K562 (cell line): ENCODE results near the gene PTGER2. TPM values are rescaled to one million over a fixed set of nuclear protein-coding genes. Genes with fewer than 3 reads are reported as not detected.

ENCODE experiments used
- ATAC-seq: fragments of 200-7000 bp; cut with Tn5 transposase; 3 replicates; pipeline ENCODE4 v1.9.1; 2020; ENCODE audit warnings: moderate library complexity
- BruUV-seq: library from RNA; stranded (reverse); fragments of 400-500 nt; replicated peaks from 2 replicates; lab custom pipeline; 2021; lab: Mats Ljungman, UMichigan
- CTCF ChIA-PET: fragments of 300-600 bp; formaldehyde crosslinking; extraction: SDS; loops from one replicate; lab custom pipeline; 2021; ENCODE audit warnings: low intra/inter-chr PET ratio; lab: Yijun Ruan, JAX
- POLR2A ChIA-PET: fragments of 300-600, 350-650 bp; sonication (Branson Sonifier 250); formaldehyde crosslinking; extraction: SDS; loops from one replicate; lab custom pipeline; 2021; ENCODE audit warnings: antibody characterized with exemption, inconsistent platforms; lab: Yijun Ruan, JAX
- DNase-seq, 4 experiments: peaks; one replicate each; pipeline versions ENCODE4 v3.0.0 to v3.0.0-alpha.2; 2011 to 2018; ENCODE audit warnings: low spot score in 3 of 4, mixed read lengths in 3 of 4; ENCODE audit errors: extremely low read depth in 1 of 4
- FAIRE-seq: peaks from 2 replicates; lab custom pipeline; 2011; peaks lifted over from hg19 to GRCh38; lab: Jason Lieb, UNC
- H2AFZ ChIP-seq: 2 replicates; pipeline ENCODE4 v1.6.0; 2011; ENCODE audit warnings: low read depth, low read length, control low read depth, inconsistent platforms
- H3K27ac ChIP-seq: fragments of 200-600 bp; 3 replicates; pipeline ENCODE4 v1.8.0; 2011; ENCODE audit warnings: low read depth, mild to moderate bottlenecking, control low read depth, inconsistent platforms, low read length, moderate library complexity, mixed read lengths; ENCODE audit errors: extremely low read depth
- H3K27me3 ChIP-seq, 2 experiments: fragments of 300-600 bp in 1 of 2; 2 replicates in 1 of 2; 3 replicates in 1 of 2; pipeline versions ENCODE4 v1.6.0 to v1.8.0; 2011; ENCODE audit warnings: inconsistent platforms in 2 of 2, low read length in 2 of 2, mild to moderate bottlenecking in 1 of 2, mixed read lengths in 1 of 2, moderate library complexity in 1 of 2; ENCODE audit not compliant: control insufficient read depth in 2 of 2, insufficient read depth in 2 of 2
- H3K36me3 ChIP-seq: fragments of 300-600 bp; 3 replicates; pipeline ENCODE4 v1.8.0; 2011; ENCODE audit warnings: mild to moderate bottlenecking, low read length, inconsistent platforms; ENCODE audit not compliant: control insufficient read depth, insufficient read depth
- H3K4me1 ChIP-seq, 2 experiments: fragments of 200-600 bp in 1 of 2; replicated peaks in 1 of 2; 2 replicates in 1 of 2; 3 replicates in 1 of 2; pipeline versions ENCODE4 v1.5.1 to v1.8.0; 2011; ENCODE audit warnings: inconsistent platforms in 2 of 2, low read length in 2 of 2, mild to moderate bottlenecking in 1 of 2, mixed read lengths in 1 of 2, moderate library complexity in 1 of 2; ENCODE audit not compliant: control insufficient read depth in 2 of 2, insufficient read depth in 2 of 2
- H3K4me2 ChIP-seq: 2 replicates; pipeline ENCODE4 v1.6.1; 2011; ENCODE audit warnings: low read length, control low read depth, inconsistent platforms, mixed read lengths; ENCODE audit not compliant: insufficient read depth
- H3K4me3 ChIP-seq: fragments of 200-600 bp; sonication (generic), shearing (Covaris generic); 2 replicates; pipeline ENCODE4 v1.5.1; 2016; ENCODE audit warnings: control low read depth, inconsistent platforms
- H3K79me2 ChIP-seq: fragments of 200-600 bp; 3 replicates; pipeline ENCODE4 v1.8.0; 2011; ENCODE audit warnings: low read length, inconsistent platforms; ENCODE audit not compliant: control insufficient read depth, insufficient read depth
- H3K9ac ChIP-seq, 2 experiments: 2 replicates each; pipeline versions ENCODE4 v1.6.0 to v1.6.1; 2011; ENCODE audit warnings: low read depth in 2 of 2, low read length in 2 of 2, control low read depth in 1 of 2, inconsistent platforms in 1 of 2, mild to moderate bottlenecking in 1 of 2, mixed read lengths in 1 of 2; ENCODE audit not compliant: insufficient read depth in 1 of 2
- H3K9me1 ChIP-seq: one replicate; pipeline ENCODE4 v1.6.0; 2011; ENCODE audit warnings: inconsistent platforms, mild to moderate bottlenecking, low read length, moderate library complexity; ENCODE audit not compliant: control insufficient read depth, insufficient read depth
- H3K9me3 ChIP-seq: replicated peaks from 2 replicates; pipeline ENCODE4 v1.5.1; 2011; ENCODE audit warnings: low read depth, low read length, inconsistent platforms; ENCODE audit not compliant: control insufficient read depth, insufficient read depth
- H4K20me1 ChIP-seq: replicated peaks from 2 replicates; pipeline ENCODE4 v1.6.1; 2011; ENCODE audit warnings: low read length, inconsistent platforms, mixed read lengths; ENCODE audit not compliant: control insufficient read depth, insufficient read depth
- CSDE1 ChIP-seq, 2 experiments: fragments of 450-650 bp; IDR thresholded peaks; 2 replicates each; pipeline ENCODE4 v1.6.1; 2016; ENCODE audit warnings: mild to moderate bottlenecking in 1 of 2
- HDAC8 ChIP-seq: fragments of 450-650 bp; IDR thresholded peaks from 2 replicates; pipeline ENCODE4 v1.6.1; 2016; ENCODE audit warnings: mild to moderate bottlenecking, missing genetic modification characterization, moderate library complexity, missing compliant biosample characterization
- MED1 ChIP-seq: sonication (generic); formaldehyde crosslinking; IDR thresholded peaks from 2 replicates; pipeline ENCODE4 v1.8.1; 2023; ENCODE audit warnings: missing genetic modification reagents, borderline replicate concordance
- NFIC ChIP-seq: fragments of 450-650 bp; IDR thresholded peaks from 2 replicates; pipeline ENCODE4 v1.6.1; 2017; ENCODE audit warnings: mild to moderate bottlenecking, inconsistent platforms
- RBBP5 ChIP-seq: fragments of 200-600 bp; sonication (generic); IDR thresholded peaks from 2 replicates; pipeline ENCODE4 v1.6.1; 2012; ENCODE audit warnings: borderline replicate concordance, mild to moderate bottlenecking, low read length, control low read depth, inconsistent platforms; ENCODE audit not compliant: insufficient read depth, poor library complexity, severe bottlenecking
- TCFL5 ChIP-seq: fragments of 250-450 bp; sonication (Bioruptor Pico); conservative IDR thresholded peaks from 2 replicates; pipeline ENCODE4 v1.6.1; 2021; ENCODE audit warnings: mild to moderate bottlenecking, moderate library complexity, matching md5 sums
- ZNF212 ChIP-seq: fragments of 450-650 bp; formaldehyde crosslinking; IDR thresholded peaks from 2 replicates; pipeline ENCODE4 v1.4.0; 2020; ENCODE audit warnings: mild to moderate bottlenecking
- WGBS: fragments of 100-300 bp; shearing (Covaris generic); methylation state at CpG from one replicate; pipeline ENCODE4 v1.1.6; 2016; ENCODE audit warnings: low coverage, mixed read lengths; ENCODE audit not compliant: insufficient coverage; ENCODE audit errors: missing lambda C conversion rate; 5-methylcytosine and 5-hydroxymethylcytosine counted together
- in situ Hi-C: fragments of 300-500 bp; cut with MboI; formaldehyde crosslinking; loops from 4 replicates; pipeline ENCODE4 v1.15.0; 2018; ENCODE audit warnings: inconsistent platforms, mixed read lengths
- intact Hi-C: fragments of 100-400 bp; cut with micrococcal nuclease; formaldehyde crosslinking; loops from 2 replicates; pipeline ENCODE4 v1.14.2; 2022
- polyA plus RNA-seq, 8 experiments: library from polyadenylated mRNA; depleted of rRNA in 4 of 8; stranded (reverse) in 5 of 8; unstranded in 3 of 8; fragments of >200 nt; fragmentation: Nextera tagmentation in 2 of 8; fragmentation: Illumina TruSeq in 1 of 8; extraction: Ambion mirVana in 2 of 8; extraction: Trizol in 1 of 8; gene quantifications; 2 replicates each; pipeline versions ENCODE4 v1.2.1 to v1.2.3, GENCODE V29; 2011 to 2014; ENCODE audit warnings: inconsistent platforms in 1 of 8, missing spikeins in 1 of 8
- total RNA-seq, 7 experiments: library from RNA; depleted of rRNA in 6 of 7; stranded (reverse); fragments of >200 nt in 6 of 7; fragmentation: Illumina TruSeq in 2 of 7; extraction: Trizol in 2 of 7; gene quantifications; 2 replicates each; pipeline versions ENCODE4 v1.2.1 to v1.2.3, GENCODE V29; 2011 to 2021; ENCODE audit warnings: low replicate concordance in 1 of 7
- TF ChIP-seq, protein P1 (sequence below), 3 experiments: IDR thresholded peaks in 2 of 3; conservative IDR thresholded peaks in 1 of 3; 2 replicates each; pipeline ENCODE4 v1.5.1; 2011 to 2012; ENCODE audit warnings: low read length in 3 of 3, mild to moderate bottlenecking in 3 of 3, control low read depth in 2 of 3, improper control_type of control experiment in 1 of 3, inconsistent platforms in 1 of 3, low read depth in 1 of 3, mixed read lengths in 1 of 3, moderate library complexity in 1 of 3; ENCODE audit not compliant: insufficient read depth in 2 of 3

PTGER2 gene
- total and polyA plus RNA-seq, 9 of the 15 experiments (the other 6 are each of a cell fraction or from before 2014, with no cell fraction given), result not detected

DNA sequence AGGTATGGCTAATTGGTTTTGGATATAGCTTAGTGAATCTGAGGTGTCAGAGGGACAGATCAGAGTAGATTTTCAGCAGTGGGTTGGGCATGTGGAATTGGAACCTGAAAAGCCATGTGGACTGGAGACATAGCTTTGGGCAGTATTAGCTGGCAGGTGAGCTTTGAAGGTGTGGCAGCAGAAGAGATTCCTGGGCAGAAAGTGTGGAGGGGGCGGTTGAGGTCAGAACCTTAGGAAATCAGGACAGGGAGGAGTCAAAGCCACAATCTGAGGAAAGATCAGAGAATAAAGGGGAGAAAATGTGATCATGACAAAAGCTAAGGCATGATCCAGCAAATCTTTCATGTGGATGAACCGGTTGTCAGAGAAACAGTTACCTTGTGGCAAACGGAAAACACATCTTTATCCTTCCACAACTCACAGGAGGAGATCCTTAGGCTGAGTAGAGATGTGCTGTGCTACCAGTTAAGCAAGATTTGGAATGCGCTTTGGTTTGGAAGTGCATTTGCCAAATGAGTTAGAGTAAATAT, 56.4 kb downstream of the PTGER2 start:
- intact Hi-C loops (no loop called here), in situ Hi-C loops (no loop called here)
- no peak overlapping the region for H3K4me3 ChIP-seq
- H3K4me2 ChIP-seq, result no peak overlapping the region
- no peak for ATAC-seq
- CTCF ChIA-PET, result no interaction called here
- H3K9ac ChIP-seq, result no peak overlapping the region
- WGBS, result 2% methylated on average over 4 of the region's 4 CpGs
- POLR2A ChIA-PET, result interaction anchor here (0.5 kb wide), 1 partner anchor 793 kb away, joined by 3 read pairs; no protein-coding TSS in a partner anchor
- H3K27me3 ChIP-seq, result no peaks in the 10 kb centered on the region
- no peaks in the 10 kb centered on the region for H4K20me1 ChIP-seq
- no TSS peak for BruUV-seq
- H3K9me3 ChIP-seq, result no peaks in the 10 kb centered on the region
- no peak for DNase-seq
- no peaks in the 10 kb centered on the region for H3K4me1 ChIP-seq
- no peak overlapping the region for H2AFZ ChIP-seq
- no peak for FAIRE-seq
- H3K36me3 ChIP-seq, result no peaks in the 10 kb centered on the region
- no peak overlapping the region for H3K27ac ChIP-seq
- H3K9me1 ChIP-seq, result no peaks in the 10 kb centered on the region
- TF ChIP-seq MED1 (CRISPR knock-in tag) (no peak), RBBP5 (no peak), NFIC (no peak), ZNF212 (CRISPR knock-in tag) (no peak), TCFL5 (CRISPR knock-in tag) (no peak), CSDE1 (IDR thresholded peaks at IDR 0.05) (no peak), HDAC8 (tag) (no peak)
- TF ChIP-seq, protein P1, sequence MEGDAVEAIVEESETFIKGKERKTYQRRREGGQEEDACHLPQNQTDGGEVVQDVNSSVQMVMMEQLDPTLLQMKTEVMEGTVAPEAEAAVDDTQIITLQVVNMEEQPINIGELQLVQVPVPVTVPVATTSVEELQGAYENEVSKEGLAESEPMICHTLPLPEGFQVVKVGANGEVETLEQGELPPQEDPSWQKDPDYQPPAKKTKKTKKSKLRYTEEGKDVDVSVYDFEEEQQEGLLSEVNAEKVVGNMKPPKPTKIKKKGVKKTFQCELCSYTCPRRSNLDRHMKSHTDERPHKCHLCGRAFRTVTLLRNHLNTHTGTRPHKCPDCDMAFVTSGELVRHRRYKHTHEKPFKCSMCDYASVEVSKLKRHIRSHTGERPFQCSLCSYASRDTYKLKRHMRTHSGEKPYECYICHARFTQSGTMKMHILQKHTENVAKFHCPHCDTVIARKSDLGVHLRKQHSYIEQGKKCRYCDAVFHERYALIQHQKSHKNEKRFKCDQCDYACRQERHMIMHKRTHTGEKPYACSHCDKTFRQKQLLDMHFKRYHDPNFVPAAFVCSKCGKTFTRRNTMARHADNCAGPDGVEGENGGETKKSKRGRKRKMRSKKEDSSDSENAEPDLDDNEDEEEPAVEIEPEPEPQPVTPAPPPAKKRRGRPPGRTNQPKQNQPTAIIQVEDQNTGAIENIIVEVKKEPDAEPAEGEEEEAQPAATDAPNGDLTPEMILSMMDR (IDR thresholded peaks at IDR 0.05 in 2 of 3, conservative IDR thresholded peaks at IDR 0.05 in 1 of 3; ENCODE audit: insufficient read depth in 2 of 3, low read depth in 1 of 3, low read length in 3 of 3), result no peak
- TF ChIP-seq, all 486 proteins: peak for 0
- no peaks in the 10 kb centered on the region for H3K79me2 ChIP-seq
